GM18870 (cell line): Measurements from ENCODE around the gene MRPL9.
"Not testable (repeated sequence)": the region's sequence is repeated elsewhere in the genome, so short reads cannot be mapped to it uniquely, and the experiment has no call there.

Experiments
- ATAC-seq: cut with Tn5 transposase; IDR thresholded peaks from one replicate; pipeline ENCODE4 v1.9.1; 2021; ENCODE audit warnings: moderate library complexity; ENCODE audit not compliant: unreplicated experiment

Gene MRPL9

GRCh38 chr1:151787689-151788088 lies 24.4 kb upstream of the MRPL9 start:
- no peak for ATAC-seq

- no peak for ATAC-seq
Measured at GRCh38 chr1:151783796-151784195, 20.5 kb upstream of the MRPL9 start.

GRCh38 chr1:151782741-151783140 lies 19.4 kb upstream of the MRPL9 start:
- no peak for ATAC-seq

- ATAC-seq, result not testable (repeated sequence)
Measured at GRCh38 chr1:151782026-151782425, 18.7 kb upstream of the MRPL9 start.

- ATAC-seq, result not testable (repeated sequence)
Measured at GRCh38 chr1:151780736-151781135, 17.4 kb upstream of the MRPL9 start.

- no peak for ATAC-seq
Measured at GRCh38 chr1:151779852-151780251, 16.6 kb upstream of the MRPL9 start.

- ATAC-seq, result no peak
Measured at GRCh38 chr1:151777317-151777716, 14.0 kb upstream of the MRPL9 start.

- no peak for ATAC-seq
Measured at GRCh38 chr1:151776665-151777062, 13.4 kb upstream of the MRPL9 start.

GRCh38 chr1:151775894-151776664 lies 12.8 kb upstream of the MRPL9 start:
- ATAC-seq, result no peak

- ATAC-seq, result no peak
Measured at GRCh38 chr1:151774256-151774922, 11.1 kb upstream of the MRPL9 start.

- no peak for ATAC-seq
Measured at GRCh38 chr1:151773702-151774101, 10.4 kb upstream of the MRPL9 start.

- ATAC-seq, result not testable (repeated sequence)
Measured at GRCh38 chr1:151769270-151769669, 6.0 kb upstream of the MRPL9 start.

- not testable (repeated sequence) for ATAC-seq
Measured at GRCh38 chr1:151768351-151769066, 5.2 kb upstream of the MRPL9 start.

GRCh38 chr1:151763990-151764389 lies 694 bp upstream of the MRPL9 start:
- ATAC-seq, result no peak

- no peak for ATAC-seq
Measured at GRCh38 chr1:151760597-151761385, 2.5 kb downstream of the MRPL9 start.

GRCh38 chr1:151759241-151759640 lies 4.1 kb downstream of the MRPL9 start:
- ATAC-seq, result no peak

- no peak for ATAC-seq
Measured at GRCh38 chr1:151756291-151756690, 7.0 kb downstream of the MRPL9 start.

- no peak for ATAC-seq
Measured at GRCh38 chr1:151741516-151741915, 21.8 kb downstream of the MRPL9 start.

- ATAC-seq, result no peak
Measured at GRCh38 chr1:151739590-151740355, 23.5 kb downstream of the MRPL9 start.

- ATAC-seq, result no peak
Measured at GRCh38 chr1:151737479-151737878, 25.8 kb downstream of the MRPL9 start.
